Panc1 (cell line): ENCODE results near the gene BDH1. TPM values are rescaled to one million over a fixed set of nuclear protein-coding genes. Genes with fewer than 3 reads are reported as not detected.

Experiments
- ATAC-seq: fragments of 200-7000 bp; cut with Tn5 transposase; 2 replicates; pipeline ENCODE4 v1.9.1; 2020; ENCODE audit warnings: mild to moderate bottlenecking, moderate library complexity
- BruUV-seq: library from RNA; stranded (reverse); fragments of 400-500 nt; replicated peaks from 2 replicates; lab custom pipeline; 2021; lab: Mats Ljungman, UMichigan
- CTCF ChIA-PET: fragments of 300-600 bp; sonication (Branson Sonifier 250); formaldehyde crosslinking; loops from one replicate; lab custom pipeline; 2022; ENCODE audit warnings: antibody characterized with exemption; lab: Charles Lee
- POLR2A ChIA-PET: fragments of 300-600 bp; sonication (Branson Sonifier 250); formaldehyde crosslinking; loops from one replicate; lab custom pipeline; 2022; ENCODE audit warnings: antibody characterized with exemption; lab: Charles Lee
- DNase-seq: peaks from one replicate; pipeline ENCODE4 v3.0.0-alpha.2; 2010; ENCODE audit warnings: low read depth, low spot score
- H3K27ac ChIP-seq: 2 replicates; pipeline ENCODE4 v1.5.1; 2011; ENCODE audit warnings: mild to moderate bottlenecking, low read length, inconsistent platforms
- H3K27me3 ChIP-seq: fragments of 200-500 bp; sonication (Bioruptor generic); 2 replicates; pipeline ENCODE4 v1.6.0; 2014; ENCODE audit warnings: low read length, inconsistent platforms; ENCODE audit not compliant: control insufficient read depth, insufficient read depth
- H3K36me3 ChIP-seq: fragments of 200-500 bp; sonication (Bioruptor generic); 2 replicates; pipeline ENCODE4 v1.5.1; 2014; ENCODE audit warnings: inconsistent platforms, mild to moderate bottlenecking, low read length, moderate library complexity; ENCODE audit not compliant: control insufficient read depth, insufficient read depth
- H3K4me1 ChIP-seq: 2 replicates; pipeline ENCODE4 v1.5.1; 2011; ENCODE audit warnings: inconsistent platforms, mild to moderate bottlenecking, low read length, moderate library complexity; ENCODE audit not compliant: control insufficient read depth, insufficient read depth
- H3K4me3 ChIP-seq, 2 experiments: 2 replicates each; pipeline ENCODE4 v1.5.1; 2011 to 2012; ENCODE audit warnings: low read depth in 2 of 2, low read length in 2 of 2, mild to moderate bottlenecking in 2 of 2, inconsistent platforms in 1 of 2, moderate library complexity in 1 of 2
- H3K9me3 ChIP-seq: fragments of 200-500 bp; sonication (Bioruptor generic); 2 replicates; pipeline ENCODE4 v1.5.1; 2014; ENCODE audit warnings: low read depth, mild to moderate bottlenecking, inconsistent platforms, low read length, moderate library complexity; ENCODE audit not compliant: control insufficient read depth, insufficient read depth
- POLR2AphosphoS5 ChIP-seq: IDR thresholded peaks from 2 replicates; pipeline ENCODE4 v1.6.1; 2012; ENCODE audit warnings: mild to moderate bottlenecking, low read depth, low read length, moderate library complexity
- SIN3A ChIP-seq: IDR thresholded peaks from 2 replicates; pipeline ENCODE4 v1.6.1; 2012; ENCODE audit warnings: low read depth, mild to moderate bottlenecking, low read length, moderate library complexity, borderline replicate concordance; ENCODE audit not compliant: insufficient read depth
- TCF7L2 ChIP-seq: IDR thresholded peaks from 2 replicates; pipeline ENCODE4 v1.6.1; 2011; ENCODE audit warnings: mild to moderate bottlenecking, low read depth, low read length, inconsistent platforms
- in situ Hi-C: cut with HindIII; loops from 2 replicates; pipeline ENCODE4 v1.10.0; 2016; ENCODE audit warnings: low sequenced_read_pairs, low pct_unique_long_range_greater_than_20kb
- intact Hi-C: fragments of 100-400 bp; cut with micrococcal nuclease; formaldehyde crosslinking; loops from one replicate; pipeline ENCODE4 v1.10.0; 2022; ENCODE audit not compliant: unreplicated experiment
- total RNA-seq: library from RNA; stranded (reverse); gene quantifications from one replicate; pipeline ENCODE4 v1.2.1, GENCODE V29; 2021; ENCODE audit not compliant: unreplicated experiment
- TF ChIP-seq, protein P1 (sequence below), 2 experiments: IDR thresholded peaks; 2 replicates each; pipeline ENCODE4 v1.6.1; 2011 to 2012; ENCODE audit warnings: low read depth in 2 of 2, control low read depth in 1 of 2, low read length in 1 of 2, mild to moderate bottlenecking in 1 of 2, moderate library complexity in 1 of 2; ENCODE audit not compliant: insufficient read depth in 1 of 2
- TF ChIP-seq, protein P2 (sequence below): fragments of 450-650 bp; IDR thresholded peaks from 2 replicates; pipeline ENCODE4 v1.5.1; 2017; ENCODE audit warnings: mild to moderate bottlenecking

BDH1 gene
- total RNA-seq, 1 experiment from 2014 or later: 4.8 TPM

DNA sequence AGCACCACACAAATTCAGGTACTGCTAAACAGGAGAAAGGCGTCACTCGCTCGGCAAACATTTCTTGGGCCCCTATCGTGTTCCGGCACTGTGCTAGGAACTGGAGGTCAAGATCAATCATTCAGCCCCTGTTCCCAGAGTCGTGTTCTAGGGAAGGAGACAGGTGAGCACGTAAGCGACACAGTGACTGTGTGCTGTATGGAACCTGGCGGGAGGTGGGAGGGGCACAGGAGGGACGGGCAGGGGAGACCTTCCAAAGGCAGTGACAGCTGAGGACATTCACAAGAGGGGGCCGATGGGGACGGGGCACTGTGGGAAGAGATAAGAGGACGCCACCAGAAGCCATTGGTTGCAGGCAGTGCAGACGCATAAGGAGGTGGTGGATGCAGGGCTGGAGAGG lies 32.2 kb downstream of the BDH1 start:
- intact Hi-C loops (no loop called here), in situ Hi-C loops (no loop called here)
- no peaks in the 10 kb centered on the region for H3K4me1 ChIP-seq

DNA sequence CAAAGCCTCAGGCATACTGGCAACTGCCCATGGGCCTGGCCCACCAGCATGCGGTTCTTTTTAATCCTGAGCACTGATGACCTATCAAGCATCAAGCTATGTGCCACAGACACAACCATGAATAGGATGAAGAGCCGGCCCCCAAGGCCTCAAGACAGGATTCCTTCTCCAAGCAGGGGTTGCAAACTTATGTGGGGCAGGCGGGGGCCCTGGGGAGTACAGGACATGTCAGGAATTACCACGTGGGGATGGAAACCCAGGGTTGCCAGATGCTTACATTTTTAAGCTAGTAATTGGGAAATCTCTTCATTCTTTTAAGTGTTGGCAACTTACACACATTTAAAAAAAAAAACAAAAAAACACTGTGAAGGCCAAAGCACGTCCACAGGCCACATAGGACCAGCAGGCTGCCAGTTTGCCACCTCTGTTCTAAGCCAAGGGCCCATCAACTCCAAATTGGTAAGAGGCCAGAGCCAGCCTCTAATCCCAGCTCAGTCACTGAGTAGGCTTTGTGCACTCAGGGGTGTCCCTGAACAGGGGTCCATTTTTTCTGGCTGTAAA lies 32.8 kb downstream of the BDH1 start:
- Histone ChIP-seq H3K9me3 (no peaks in the 10 kb centered on the region), H3K27me3 (peaks cover 4% of the 10 kb centered on the region; the same call in 1 of the 2 replicates), H3K4me3 (no peak overlapping the region), H3K27ac (no peak overlapping the region), H3K4me1 (no peaks in the 10 kb centered on the region), H3K36me3 (no peaks in the 10 kb centered on the region)
- CTCF ChIA-PET: no interaction called here
- TF ChIP-seq POLR2AphosphoS5 (no peak), SIN3A (no peak), TCF7L2 (no peak)
- TF ChIP-seq, protein P1, sequence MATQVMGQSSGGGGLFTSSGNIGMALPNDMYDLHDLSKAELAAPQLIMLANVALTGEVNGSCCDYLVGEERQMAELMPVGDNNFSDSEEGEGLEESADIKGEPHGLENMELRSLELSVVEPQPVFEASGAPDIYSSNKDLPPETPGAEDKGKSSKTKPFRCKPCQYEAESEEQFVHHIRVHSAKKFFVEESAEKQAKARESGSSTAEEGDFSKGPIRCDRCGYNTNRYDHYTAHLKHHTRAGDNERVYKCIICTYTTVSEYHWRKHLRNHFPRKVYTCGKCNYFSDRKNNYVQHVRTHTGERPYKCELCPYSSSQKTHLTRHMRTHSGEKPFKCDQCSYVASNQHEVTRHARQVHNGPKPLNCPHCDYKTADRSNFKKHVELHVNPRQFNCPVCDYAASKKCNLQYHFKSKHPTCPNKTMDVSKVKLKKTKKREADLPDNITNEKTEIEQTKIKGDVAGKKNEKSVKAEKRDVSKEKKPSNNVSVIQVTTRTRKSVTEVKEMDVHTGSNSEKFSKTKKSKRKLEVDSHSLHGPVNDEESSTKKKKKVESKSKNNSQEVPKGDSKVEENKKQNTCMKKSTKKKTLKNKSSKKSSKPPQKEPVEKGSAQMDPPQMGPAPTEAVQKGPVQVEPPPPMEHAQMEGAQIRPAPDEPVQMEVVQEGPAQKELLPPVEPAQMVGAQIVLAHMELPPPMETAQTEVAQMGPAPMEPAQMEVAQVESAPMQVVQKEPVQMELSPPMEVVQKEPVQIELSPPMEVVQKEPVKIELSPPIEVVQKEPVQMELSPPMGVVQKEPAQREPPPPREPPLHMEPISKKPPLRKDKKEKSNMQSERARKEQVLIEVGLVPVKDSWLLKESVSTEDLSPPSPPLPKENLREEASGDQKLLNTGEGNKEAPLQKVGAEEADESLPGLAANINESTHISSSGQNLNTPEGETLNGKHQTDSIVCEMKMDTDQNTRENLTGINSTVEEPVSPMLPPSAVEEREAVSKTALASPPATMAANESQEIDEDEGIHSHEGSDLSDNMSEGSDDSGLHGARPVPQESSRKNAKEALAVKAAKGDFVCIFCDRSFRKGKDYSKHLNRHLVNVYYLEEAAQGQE (IDR thresholded peaks at IDR 0.05; ENCODE audit: insufficient read depth in 1 of 2, low read depth in 2 of 2, low read length in 1 of 2): no peak
- TF ChIP-seq, protein P2, sequence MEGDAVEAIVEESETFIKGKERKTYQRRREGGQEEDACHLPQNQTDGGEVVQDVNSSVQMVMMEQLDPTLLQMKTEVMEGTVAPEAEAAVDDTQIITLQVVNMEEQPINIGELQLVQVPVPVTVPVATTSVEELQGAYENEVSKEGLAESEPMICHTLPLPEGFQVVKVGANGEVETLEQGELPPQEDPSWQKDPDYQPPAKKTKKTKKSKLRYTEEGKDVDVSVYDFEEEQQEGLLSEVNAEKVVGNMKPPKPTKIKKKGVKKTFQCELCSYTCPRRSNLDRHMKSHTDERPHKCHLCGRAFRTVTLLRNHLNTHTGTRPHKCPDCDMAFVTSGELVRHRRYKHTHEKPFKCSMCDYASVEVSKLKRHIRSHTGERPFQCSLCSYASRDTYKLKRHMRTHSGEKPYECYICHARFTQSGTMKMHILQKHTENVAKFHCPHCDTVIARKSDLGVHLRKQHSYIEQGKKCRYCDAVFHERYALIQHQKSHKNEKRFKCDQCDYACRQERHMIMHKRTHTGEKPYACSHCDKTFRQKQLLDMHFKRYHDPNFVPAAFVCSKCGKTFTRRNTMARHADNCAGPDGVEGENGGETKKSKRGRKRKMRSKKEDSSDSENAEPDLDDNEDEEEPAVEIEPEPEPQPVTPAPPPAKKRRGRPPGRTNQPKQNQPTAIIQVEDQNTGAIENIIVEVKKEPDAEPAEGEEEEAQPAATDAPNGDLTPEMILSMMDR: no peak
- ATAC-seq (no peak), DNase-seq (no peak)
- POLR2A ChIA-PET: no interaction called here
- BruUV-seq: no TSS peak
- intact Hi-C loops: no loop called here
- in situ Hi-C loops: no loop called here

More for the DNA sequence above, 32.2 kb downstream of the BDH1 start:
- TF ChIP-seq POLR2AphosphoS5 (no peak), TCF7L2 (no peak), SIN3A (no peak)
- TF ChIP-seq, protein P1 (IDR thresholded peaks at IDR 0.05; ENCODE audit: insufficient read depth in 1 of 2, low read depth in 2 of 2, low read length in 1 of 2): no peak
- TF ChIP-seq, protein P2: no peak
- Histone ChIP-seq H3K4me3 (no peak overlapping the region), H3K36me3 (no peaks in the 10 kb centered on the region), H3K9me3 (no peaks in the 10 kb centered on the region), H3K27me3 (peaks cover 8% of the 10 kb centered on the region), H3K27ac (no peak overlapping the region)
- ATAC-seq: no peak
- no peak for DNase-seq
- ChIA-PET POLR2A (no interaction called here), CTCF (no interaction called here)
- BruUV-seq: no TSS peak
